MM.1S (cell line): ENCODE measurements around the gene SLC36A1.

Experiments used
- DNase-seq: peaks from one replicate; pipeline ENCODE4 v3.0.0-alpha.2; 2015
- H2AFZ ChIP-seq: fragments of 300-600 bp; sonication (generic); 2 replicates; pipeline ENCODE4 v1.6.0; 2016; ENCODE audit warnings: antibody characterized with exemption, low read length
- H3F3A ChIP-seq: fragments of 300-600 bp; sonication (generic); 2 replicates; pipeline ENCODE4 v1.6.1; 2016; ENCODE audit warnings: mild to moderate bottlenecking, antibody characterized with exemption, low read length, moderate library complexity, mixed read lengths; ENCODE audit not compliant: insufficient read depth
- H3K27ac ChIP-seq: fragments of 300-600 bp; sonication (generic); 2 replicates; pipeline ENCODE4 v1.5.1; 2016; ENCODE audit warnings: mild to moderate bottlenecking, low read length
- H3K27me3 ChIP-seq: fragments of 300-600 bp; sonication (generic); replicated peaks from 2 replicates; pipeline ENCODE4 v1.6.0; 2016; ENCODE audit warnings: low read length; ENCODE audit not compliant: insufficient read depth
- H3K36me3 ChIP-seq: fragments of 300-600 bp; sonication (generic); replicated peaks from 2 replicates; pipeline ENCODE4 v1.6.1; 2016; ENCODE audit warnings: mild to moderate bottlenecking, low read length, mixed read lengths; ENCODE audit not compliant: insufficient read depth
- H3K4me1 ChIP-seq: fragments of 300-600 bp; sonication (generic); 2 replicates; pipeline ENCODE4 v1.6.1; 2016; ENCODE audit warnings: low read length, mixed read lengths
- H3K4me2 ChIP-seq: fragments of 300-600 bp; sonication (generic); 2 replicates; pipeline ENCODE4 v1.6.0; 2016; ENCODE audit warnings: low read depth, low read length
- H3K4me3 ChIP-seq: fragments of 300-600 bp; sonication (generic); 2 replicates; pipeline ENCODE4 v1.5.1; 2016; ENCODE audit warnings: low read length, mixed read lengths
- H3K79me2 ChIP-seq: fragments of 300-600 bp; sonication (generic); 2 replicates; pipeline ENCODE4 v1.6.1; 2016; ENCODE audit warnings: mixed run types, low read length, mixed read lengths
- H3K9ac ChIP-seq: fragments of 300-600 bp; sonication (generic); 2 replicates; pipeline ENCODE4 v1.6.1; 2016; ENCODE audit warnings: low read length, mixed read lengths
- H3K9me2 ChIP-seq: fragments of 300-600 bp; sonication (generic); replicated peaks from 2 replicates; pipeline ENCODE4 v1.6.1; 2016; ENCODE audit warnings: mild to moderate bottlenecking, low read length, mixed read lengths; ENCODE audit not compliant: insufficient read depth
- H3K9me3 ChIP-seq: fragments of 300-600 bp; sonication (generic); replicated peaks from 2 replicates; pipeline ENCODE4 v1.6.1; 2016; ENCODE audit warnings: mild to moderate bottlenecking, low read length, mixed read lengths; ENCODE audit not compliant: insufficient read depth
- H4K20me1 ChIP-seq: fragments of 300-600 bp; sonication (generic); 2 replicates; pipeline ENCODE4 v1.6.1; 2016; ENCODE audit warnings: mild to moderate bottlenecking, low read length, moderate library complexity, mixed read lengths; ENCODE audit not compliant: insufficient read depth
- EZH2 ChIP-seq: fragments of 300-600 bp; sonication (generic); optimal IDR thresholded peaks from 2 replicates; pipeline ENCODE3; 2017; ENCODE audit warnings: low read depth, mild to moderate bottlenecking, antibody characterized with exemption, low read length, mixed read lengths
- EZH2phosphoT487 ChIP-seq: fragments of 300-600 bp; sonication (generic); IDR thresholded peaks from 2 replicates; pipeline ENCODE4 v1.6.1; 2018; ENCODE audit warnings: antibody characterized with exemption, low read length
- TF ChIP-seq, protein P1 (sequence below): fragments of 300-600 bp; sonication (generic); IDR thresholded peaks from 2 replicates; pipeline ENCODE4 v1.5.1; 2016; ENCODE audit warnings: antibody characterized with exemption, low read length, mixed read lengths

SLC36A1 gene

DNA sequence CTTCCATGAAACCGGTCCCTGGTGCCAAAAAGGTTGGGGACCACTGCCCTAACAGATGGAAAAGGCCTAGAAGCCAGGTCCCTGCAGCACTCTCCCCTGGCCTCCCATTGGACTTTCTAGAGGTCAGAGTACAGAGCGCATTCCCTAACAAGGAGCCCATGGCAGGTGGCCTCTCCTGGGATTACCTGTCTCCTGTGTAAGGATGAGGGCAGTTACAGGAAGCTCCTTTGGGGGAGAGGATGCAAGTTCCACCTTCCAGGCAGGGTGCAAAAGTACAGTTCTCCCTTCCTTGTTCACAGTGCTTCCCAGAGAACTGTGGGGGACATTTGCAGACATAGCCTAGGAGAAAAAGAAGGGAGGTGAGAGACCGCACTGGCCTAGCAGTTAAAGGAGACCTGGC is 62.4 kb downstream of the SLC36A1 start:
- H3K4me1 ChIP-seq = no peaks in the 10 kb centered on the region
- H3K27me3 ChIP-seq = no peaks in the 10 kb centered on the region

DNA sequence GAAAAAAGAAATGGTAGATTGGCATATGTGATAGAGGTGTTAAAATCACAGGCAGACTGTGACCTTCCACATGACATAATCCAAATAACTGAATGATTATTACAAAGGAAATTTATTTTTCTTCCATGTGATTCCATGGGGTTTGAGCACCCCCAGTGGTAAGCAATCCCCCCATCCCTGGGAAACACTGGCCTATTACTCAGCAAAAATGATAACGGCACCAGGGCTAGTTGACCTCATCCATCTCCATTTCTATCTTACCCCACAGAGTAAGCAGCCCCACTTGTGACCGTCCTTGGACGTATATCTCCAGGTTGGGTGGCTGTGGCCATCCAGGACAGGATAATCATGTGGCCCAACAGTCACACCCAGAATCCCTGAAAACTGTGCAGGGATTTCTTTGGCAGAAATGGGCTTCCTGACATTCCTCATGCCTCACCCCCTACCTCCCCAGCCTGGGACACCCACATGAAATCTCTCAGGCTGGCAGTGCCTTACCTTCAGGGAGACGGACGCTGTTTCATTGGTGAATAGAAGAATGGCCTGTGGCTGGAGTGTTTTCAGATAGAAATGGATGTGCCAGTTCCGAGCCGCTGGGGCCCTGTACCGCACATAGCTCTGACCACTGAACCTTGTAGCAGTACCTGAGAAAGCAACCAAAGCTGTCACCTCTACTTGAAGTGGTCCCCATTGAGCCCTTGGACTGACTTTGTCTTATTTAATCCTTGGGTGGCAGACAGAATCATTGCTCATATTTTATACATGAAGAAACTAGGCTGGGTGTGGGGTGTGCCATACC is 69.9 kb downstream of the SLC36A1 start:
- Histone ChIP-seq H3K27ac (no peak overlapping the region), H3K4me3 (no peak overlapping the region), H3K9me3 (no peaks in the 10 kb centered on the region), H3K36me3 (no peaks in the 10 kb centered on the region), H3K9me2 (no peaks in the 10 kb centered on the region), H4K20me1 (no peaks in the 10 kb centered on the region), H3F3A (no peaks in the 10 kb centered on the region), H3K4me1 (no peaks in the 10 kb centered on the region), H3K4me2 (no peak overlapping the region), H3K79me2 (no peaks in the 10 kb centered on the region), H3K9ac (no peak overlapping the region), H3K27me3 (no peaks in the 10 kb centered on the region), H2AFZ (no peak overlapping the region)
- TF ChIP-seq EZH2phosphoT487 (no peak), EZH2 (no peak)
- TF ChIP-seq, protein P1, sequence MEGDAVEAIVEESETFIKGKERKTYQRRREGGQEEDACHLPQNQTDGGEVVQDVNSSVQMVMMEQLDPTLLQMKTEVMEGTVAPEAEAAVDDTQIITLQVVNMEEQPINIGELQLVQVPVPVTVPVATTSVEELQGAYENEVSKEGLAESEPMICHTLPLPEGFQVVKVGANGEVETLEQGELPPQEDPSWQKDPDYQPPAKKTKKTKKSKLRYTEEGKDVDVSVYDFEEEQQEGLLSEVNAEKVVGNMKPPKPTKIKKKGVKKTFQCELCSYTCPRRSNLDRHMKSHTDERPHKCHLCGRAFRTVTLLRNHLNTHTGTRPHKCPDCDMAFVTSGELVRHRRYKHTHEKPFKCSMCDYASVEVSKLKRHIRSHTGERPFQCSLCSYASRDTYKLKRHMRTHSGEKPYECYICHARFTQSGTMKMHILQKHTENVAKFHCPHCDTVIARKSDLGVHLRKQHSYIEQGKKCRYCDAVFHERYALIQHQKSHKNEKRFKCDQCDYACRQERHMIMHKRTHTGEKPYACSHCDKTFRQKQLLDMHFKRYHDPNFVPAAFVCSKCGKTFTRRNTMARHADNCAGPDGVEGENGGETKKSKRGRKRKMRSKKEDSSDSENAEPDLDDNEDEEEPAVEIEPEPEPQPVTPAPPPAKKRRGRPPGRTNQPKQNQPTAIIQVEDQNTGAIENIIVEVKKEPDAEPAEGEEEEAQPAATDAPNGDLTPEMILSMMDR = no peak
- DNase-seq = no peak

More for the DNA sequence above, 62.4 kb downstream of the SLC36A1 start:
- no peak overlapping the region for H3K4me3 ChIP-seq
- no peak for DNase-seq
- no peaks in the 10 kb centered on the region for H4K20me1 ChIP-seq
- H3K9me2 ChIP-seq = no peaks in the 10 kb centered on the region
- no peak overlapping the region for H3K9ac ChIP-seq
- H2AFZ ChIP-seq = no peak overlapping the region
- no peak overlapping the region for H3K4me2 ChIP-seq
- no peaks in the 10 kb centered on the region for H3K79me2 ChIP-seq
- H3K27ac ChIP-seq = no peak overlapping the region
- no peaks in the 10 kb centered on the region for H3K36me3 ChIP-seq
- TF ChIP-seq, protein P1 = no peak
- TF ChIP-seq EZH2phosphoT487 = no peak
- H3K9me3 ChIP-seq = no peaks in the 10 kb centered on the region
- no peaks in the 10 kb centered on the region for H3F3A ChIP-seq

DNA sequence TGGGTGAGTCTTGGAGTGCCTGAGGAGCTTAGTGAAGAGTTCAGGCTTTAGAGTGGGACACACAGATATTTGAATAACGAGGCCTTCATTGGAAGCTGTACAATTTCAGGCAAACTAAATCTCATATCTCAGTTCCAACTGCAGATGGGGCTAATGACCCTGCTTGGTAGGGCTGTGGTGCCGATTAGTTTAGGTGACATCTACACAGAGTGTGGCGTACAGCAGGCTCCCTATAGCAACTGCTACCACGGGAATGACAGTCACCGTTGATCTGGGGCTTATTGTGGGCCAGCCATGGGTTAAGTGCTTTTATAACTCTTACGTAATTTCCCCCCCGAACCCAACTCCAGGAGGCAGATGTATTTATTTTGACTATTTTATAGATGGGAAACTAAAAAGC is 72.9 kb downstream of the SLC36A1 start:
- Histone ChIP-seq H3K4me1 (no peaks in the 10 kb centered on the region), H3K9me3 (no peaks in the 10 kb centered on the region), H2AFZ (no peak overlapping the region), H3K79me2 (no peaks in the 10 kb centered on the region), H3K27me3 (no peaks in the 10 kb centered on the region), H3K4me3 (no peak overlapping the region), H3K27ac (no peak overlapping the region), H3K36me3 (no peaks in the 10 kb centered on the region), H3K4me2 (no peak overlapping the region), H3F3A (no peaks in the 10 kb centered on the region), H4K20me1 (no peaks in the 10 kb centered on the region), H3K9ac (no peak overlapping the region), H3K9me2 (no peaks in the 10 kb centered on the region)
- no peak for DNase-seq
- TF ChIP-seq EZH2 = no peak
- no peak for TF ChIP-seq EZH2phosphoT487
- TF ChIP-seq, protein P1 = no peak
